NT2/D1 (cell line): ENCODE measurements around the gene GTF2A2.

Experiments used
- SUZ12 ChIP-seq: IDR thresholded peaks from 2 replicates; pipeline ENCODE4 v1.6.1; 2011; ENCODE audit not compliant: insufficient read length, insufficient read depth; ENCODE audit errors: extremely low read depth
- YY1 ChIP-seq: IDR thresholded peaks from 2 replicates; pipeline ENCODE4 v1.6.1; 2011; ENCODE audit not compliant: insufficient read length, insufficient read depth
- ZNF274 ChIP-seq: IDR thresholded peaks from 2 replicates; pipeline ENCODE4 v1.6.1; 2011; ENCODE audit warnings: mild to moderate bottlenecking, low read depth, low read length

GRCh38 chr15:59668556-59668955 lies 11.2 kb upstream of the GTF2A2 start:
- TF ChIP-seq ZNF274 (no peak), SUZ12 (no peak), YY1 (no peak)
